ENCODE data around the gene PLXNC1. TPM values are rescaled to one million over a fixed set of nuclear protein-coding genes. Genes with fewer than 3 reads are reported as not detected.

Gene PLXNC1
- total RNA-seq, 2 donors from 2014 or later = 14.7 to 20.6 TPM

GRCh38 chr12:94172031-94172430 is 23.7 kb downstream of the PLXNC1 start:
- no peak for DNase-seq (ENCODE audit: low spot score)
- peaks cover 0 to 3% of the 10 kb centered on the region in 2 donors for H3K27me3 Mint-ChIP-seq
- ATAC-seq = no peak
- no peak overlapping the region for H3K4me3 Mint-ChIP-seq
- H3K36me3 Mint-ChIP-seq = peaks cover 8% of the 10 kb centered on the region
- no peaks in the 10 kb centered on the region for H3K9me3 Mint-ChIP-seq
- H3K4me1 Mint-ChIP-seq (ENCODE audit: low read depth in 2 of 2) = peaks cover 45 to 47% of the 10 kb centered on the region in 2 donors
- H3K27ac Mint-ChIP-seq = no peak overlapping the region

GRCh38 chr12:94172973-94173372 is 24.6 kb downstream of the PLXNC1 start:
- Mint-ChIP-seq H3K4me3 (no peak overlapping the region), H3K4me1 (ENCODE audit: low read depth in 2 of 2) (peaks cover 47 to 49% of the 10 kb centered on the region in 2 donors), H3K9me3 (peaks cover 1% of the 10 kb centered on the region), H3K27me3 (peaks cover 0 to 3% of the 10 kb centered on the region in 2 donors), H3K36me3 (peaks cover 18% of the 10 kb centered on the region), H3K27ac (peak overlapping the region in 1 of 2 donors; percentile 90)
- DNase-seq (ENCODE audit: low spot score) (no peak), ATAC-seq (no peak)

GRCh38 chr12:94173660-94174265 is 25.4 kb downstream of the PLXNC1 start:
- H3K9me3 Mint-ChIP-seq = peaks cover 6% of the 10 kb centered on the region
- peaks cover 24% of the 10 kb centered on the region for H3K36me3 Mint-ChIP-seq
- DNase-seq (ENCODE audit: low spot score) (no peak), ATAC-seq (peak; percentile 34 to 59)
- H3K4me1 Mint-ChIP-seq (ENCODE audit: low read depth in 2 of 2) = peaks cover 41 to 49% of the 10 kb centered on the region in 2 donors
- H3K4me3 Mint-ChIP-seq = peak overlapping the region; percentile 33
- peak overlapping the region; percentile 74 to 90 for H3K27ac Mint-ChIP-seq
- H3K27me3 Mint-ChIP-seq = peaks cover 0 to 3% of the 10 kb centered on the region in 2 donors

DNA sequence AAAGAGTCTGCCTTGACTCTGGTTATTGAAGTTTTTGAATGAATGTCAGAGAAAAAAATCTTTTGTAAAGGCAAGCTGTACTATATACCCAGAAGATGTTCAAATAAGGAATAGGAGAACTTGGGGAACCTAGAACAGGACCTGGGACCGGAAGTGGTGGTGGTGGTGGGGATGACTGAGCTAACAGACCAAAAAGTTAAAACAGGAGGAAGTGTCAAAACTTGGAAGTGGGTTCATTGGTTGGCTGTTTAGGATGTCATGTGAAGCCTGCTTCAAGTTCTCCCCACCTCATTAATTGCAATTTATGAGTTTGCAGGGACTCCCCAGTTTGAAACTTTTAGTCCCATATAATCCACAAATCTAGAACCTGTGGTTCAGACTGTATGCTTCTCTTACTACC is 26.2 kb downstream of the PLXNC1 start:
- DNase-seq (ENCODE audit: low spot score) (no peak), ATAC-seq (peak; percentile 55 to 80)
- peaks cover 41 to 49% of the 10 kb centered on the region in 2 donors for H3K4me1 Mint-ChIP-seq (ENCODE audit: low read depth in 2 of 2)
- peak overlapping the region; percentile 74 to 90 for H3K27ac Mint-ChIP-seq
- peak overlapping the region; percentile 33 for H3K4me3 Mint-ChIP-seq
- H3K27me3 Mint-ChIP-seq = peaks cover 0 to 3% of the 10 kb centered on the region in 2 donors
- H3K9me3 Mint-ChIP-seq = peaks cover 6% of the 10 kb centered on the region
- H3K36me3 Mint-ChIP-seq = peaks cover 24% of the 10 kb centered on the region

- DNase-seq (ENCODE audit: low spot score) = no peak
- H3K4me1 Mint-ChIP-seq (ENCODE audit: low read depth in 2 of 2) = peaks cover 48 to 52% of the 10 kb centered on the region in 2 donors
Measured at GRCh38 chr12:94175763-94176668, 27.6 kb downstream of the PLXNC1 start.

DNA sequence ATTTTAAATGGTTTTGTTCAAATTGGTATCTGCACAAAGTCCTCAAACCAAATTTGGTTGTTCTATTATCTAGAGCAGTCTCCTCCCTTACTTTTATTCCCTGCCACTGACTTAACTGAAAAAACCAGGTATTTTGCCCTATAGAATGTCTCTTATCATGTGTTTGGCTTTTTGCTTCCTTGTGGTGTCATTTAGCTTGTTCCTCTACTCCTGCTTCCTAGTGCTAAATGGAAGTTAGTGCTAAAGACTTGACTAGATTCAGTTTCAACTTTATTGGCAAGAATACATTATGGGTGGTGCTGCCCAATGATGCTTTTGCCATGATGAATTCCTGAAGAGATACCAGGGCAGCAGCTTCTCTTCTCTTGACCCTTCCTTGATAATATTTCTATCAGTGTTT is 29.7 kb downstream of the PLXNC1 start:
- no peak for ATAC-seq
- H3K27me3 Mint-ChIP-seq = no peaks in the 10 kb centered on the region
- peak overlapping the region in 1 of 2 donors; percentile 56 for H3K27ac Mint-ChIP-seq
- H3K4me1 Mint-ChIP-seq (ENCODE audit: low read depth in 2 of 2) = peaks cover 45 to 50% of the 10 kb centered on the region in 2 donors
- peaks cover 22% of the 10 kb centered on the region for H3K36me3 Mint-ChIP-seq
- peaks cover 6% of the 10 kb centered on the region for H3K9me3 Mint-ChIP-seq
- H3K4me3 Mint-ChIP-seq = no peak overlapping the region
- no peak for DNase-seq (ENCODE audit: low spot score)

More at GRCh38 chr12:94175763-94176668, 27.6 kb downstream of the PLXNC1 start:
- Mint-ChIP-seq H3K27me3 (no peaks in the 10 kb centered on the region), H3K4me3 (peak overlapping the region; percentile 33), H3K9me3 (peaks cover 6% of the 10 kb centered on the region), H3K36me3 (peaks cover 22% of the 10 kb centered on the region), H3K27ac (peak overlapping the region; percentile 74 to 90)
- peak; percentile 39 to 66 for ATAC-seq

DNA sequence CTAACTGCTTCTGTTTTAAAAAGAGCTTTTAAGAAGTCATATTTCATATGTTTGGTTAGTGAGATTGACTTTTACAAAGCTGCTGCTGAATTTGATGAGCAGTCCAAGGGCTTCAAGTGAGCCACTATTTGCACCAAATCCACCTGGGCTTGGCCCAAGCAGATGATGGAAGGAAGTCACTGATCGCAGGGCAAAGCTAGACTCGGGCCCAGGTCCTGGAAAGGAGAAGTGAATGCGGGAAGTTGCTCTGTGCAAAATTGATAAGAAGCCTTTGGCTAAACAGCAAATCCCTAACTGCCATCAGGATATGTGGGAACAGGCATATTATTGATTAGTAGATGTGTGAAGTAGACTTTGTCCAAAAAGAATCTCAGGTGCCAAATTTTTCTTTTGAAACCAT is 30.5 kb downstream of the PLXNC1 start:
- H3K36me3 Mint-ChIP-seq = peaks cover 22% of the 10 kb centered on the region
- peaks cover 6% of the 10 kb centered on the region for H3K9me3 Mint-ChIP-seq
- no peak overlapping the region for H3K27ac Mint-ChIP-seq
- ATAC-seq = no peak
- peaks cover 41 to 43% of the 10 kb centered on the region in 2 donors for H3K4me1 Mint-ChIP-seq (ENCODE audit: low read depth in 2 of 2)
- no peak for DNase-seq (ENCODE audit: low spot score)
- no peak overlapping the region for H3K4me3 Mint-ChIP-seq
- no peaks in the 10 kb centered on the region for H3K27me3 Mint-ChIP-seq

DNA sequence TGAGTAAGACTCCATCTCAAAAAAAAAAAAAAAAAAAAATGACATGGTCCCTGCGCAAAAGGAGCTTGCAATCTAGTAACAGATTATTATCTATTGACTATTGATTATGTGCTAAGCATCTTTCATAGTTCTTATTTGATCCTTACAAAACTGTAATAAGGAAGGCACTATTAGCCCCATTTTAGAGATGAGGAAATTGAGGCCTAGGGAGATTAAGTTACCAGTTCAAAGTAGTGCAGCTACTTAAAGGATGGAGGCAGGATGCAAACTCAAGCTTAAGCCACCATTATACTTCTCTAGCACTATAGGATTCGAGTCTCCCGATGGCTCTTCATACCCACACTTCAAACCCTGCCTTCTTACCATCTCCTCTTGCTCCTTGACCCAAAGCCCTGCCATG is 31.3 kb downstream of the PLXNC1 start:
- peaks cover 33 to 35% of the 10 kb centered on the region in 2 donors for H3K4me1 Mint-ChIP-seq (ENCODE audit: low read depth in 2 of 2)
- ATAC-seq = no peak
- no peak for DNase-seq (ENCODE audit: low spot score)
- peaks cover 6% of the 10 kb centered on the region for H3K9me3 Mint-ChIP-seq
- H3K27ac Mint-ChIP-seq = peak overlapping the region; percentile 72 to 82
- peaks cover 22% of the 10 kb centered on the region for H3K36me3 Mint-ChIP-seq
- no peak overlapping the region for H3K4me3 Mint-ChIP-seq
- H3K27me3 Mint-ChIP-seq = no peaks in the 10 kb centered on the region

GRCh38 chr12:94180558-94181296 is 32.4 kb downstream of the PLXNC1 start:
- Mint-ChIP-seq H3K4me3 (peak overlapping the region; percentile 70), H3K27me3 (no peaks in the 10 kb centered on the region), H3K36me3 (peaks cover 22% of the 10 kb centered on the region), H3K4me1 (ENCODE audit: low read depth in 2 of 2) (peaks cover 24 to 25% of the 10 kb centered on the region in 2 donors), H3K27ac (peak overlapping the region; percentile 72 to 82), H3K9me3 (peaks cover 6% of the 10 kb centered on the region)
- peak; percentile 79 for DNase-seq (ENCODE audit: low spot score)
- peak; percentile 87 to 92 for ATAC-seq

DNA sequence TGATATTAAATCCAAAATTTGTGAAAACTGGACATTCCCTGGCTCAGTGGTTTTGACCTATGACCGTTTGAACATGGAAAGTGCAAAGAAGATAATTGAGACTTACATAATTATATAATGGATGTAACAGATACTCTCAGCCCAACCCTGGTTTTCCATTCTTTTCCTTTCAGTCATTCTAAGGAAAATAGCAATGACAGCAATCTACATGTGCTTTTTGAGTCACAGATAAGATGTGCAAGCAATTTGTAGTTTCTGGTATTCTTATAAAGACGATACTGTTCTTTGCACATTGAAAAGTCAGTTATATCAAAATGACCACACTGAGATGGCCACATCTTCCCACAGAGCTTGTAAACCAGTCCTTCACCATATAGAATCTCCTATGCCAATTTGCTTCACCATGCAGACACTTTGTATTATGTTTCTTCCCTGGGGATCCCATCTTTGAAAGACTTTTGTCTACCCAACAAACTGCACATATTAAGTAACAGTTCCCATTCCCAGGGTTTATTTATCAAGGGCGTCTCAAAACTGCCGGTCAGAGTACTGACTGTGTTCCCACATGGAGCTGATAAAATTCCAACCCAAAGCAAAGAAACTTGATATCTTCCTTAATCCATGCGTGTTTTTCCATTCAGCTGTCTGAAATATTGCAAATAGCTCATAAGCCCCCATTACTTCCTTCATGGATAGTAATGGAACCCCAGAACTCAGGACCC is 34.8 kb downstream of the PLXNC1 start:
- no peak overlapping the region for H3K4me3 Mint-ChIP-seq
- H3K4me1 Mint-ChIP-seq (ENCODE audit: low read depth in 2 of 2) = peaks cover 14 to 17% of the 10 kb centered on the region in 2 donors
- DNase-seq (ENCODE audit: low spot score) = no peak
- no peaks in the 10 kb centered on the region for H3K27me3 Mint-ChIP-seq
- peaks cover 10% of the 10 kb centered on the region for H3K36me3 Mint-ChIP-seq
- no peak for ATAC-seq
- H3K9me3 Mint-ChIP-seq = peaks cover 4% of the 10 kb centered on the region
- peak overlapping the region in 1 of 2 donors; percentile 54 for H3K27ac Mint-ChIP-seq

DNA sequence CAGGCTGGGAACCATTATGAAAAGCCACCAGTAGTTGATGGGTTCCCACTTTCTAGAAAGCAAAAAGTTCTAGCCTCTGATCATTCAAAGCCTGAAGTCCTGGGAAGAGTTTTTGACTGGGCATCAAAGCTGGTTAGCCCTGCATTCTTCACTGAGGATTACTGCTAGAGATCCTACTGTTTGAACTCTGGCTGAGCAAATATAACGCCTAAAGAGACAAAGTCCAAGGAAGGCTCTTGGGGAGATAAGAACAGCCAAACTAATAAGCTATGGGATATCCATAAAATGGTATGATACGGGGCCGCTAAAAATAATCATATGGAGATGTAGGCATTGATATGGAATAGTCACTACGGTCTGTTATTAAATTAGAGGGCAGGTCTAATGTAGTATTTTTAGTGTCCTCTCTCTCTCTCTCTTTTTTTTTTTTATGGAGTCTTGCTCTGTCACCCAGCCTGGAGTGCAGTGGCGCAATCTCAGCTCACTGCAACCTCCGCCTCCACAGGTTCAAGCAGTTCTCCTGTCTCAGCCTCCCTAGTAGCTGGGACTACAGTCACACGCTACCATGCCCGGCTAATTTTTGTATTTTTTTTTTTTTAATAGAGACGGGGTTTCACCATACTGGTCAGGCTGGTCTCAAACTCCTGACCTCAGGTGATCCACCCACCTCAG is 35.5 kb downstream of the PLXNC1 start:
- ATAC-seq (no peak), DNase-seq (ENCODE audit: low spot score) (no peak)
- H3K27me3 Mint-ChIP-seq = no peaks in the 10 kb centered on the region
- peak overlapping the region in 1 of 2 donors; percentile 54 for H3K27ac Mint-ChIP-seq
- no peak overlapping the region for H3K4me3 Mint-ChIP-seq
- H3K4me1 Mint-ChIP-seq (ENCODE audit: low read depth in 2 of 2) = peaks cover 14 to 17% of the 10 kb centered on the region in 2 donors
- H3K9me3 Mint-ChIP-seq = no peaks in the 10 kb centered on the region
- peaks cover 5% of the 10 kb centered on the region for H3K36me3 Mint-ChIP-seq

DNA sequence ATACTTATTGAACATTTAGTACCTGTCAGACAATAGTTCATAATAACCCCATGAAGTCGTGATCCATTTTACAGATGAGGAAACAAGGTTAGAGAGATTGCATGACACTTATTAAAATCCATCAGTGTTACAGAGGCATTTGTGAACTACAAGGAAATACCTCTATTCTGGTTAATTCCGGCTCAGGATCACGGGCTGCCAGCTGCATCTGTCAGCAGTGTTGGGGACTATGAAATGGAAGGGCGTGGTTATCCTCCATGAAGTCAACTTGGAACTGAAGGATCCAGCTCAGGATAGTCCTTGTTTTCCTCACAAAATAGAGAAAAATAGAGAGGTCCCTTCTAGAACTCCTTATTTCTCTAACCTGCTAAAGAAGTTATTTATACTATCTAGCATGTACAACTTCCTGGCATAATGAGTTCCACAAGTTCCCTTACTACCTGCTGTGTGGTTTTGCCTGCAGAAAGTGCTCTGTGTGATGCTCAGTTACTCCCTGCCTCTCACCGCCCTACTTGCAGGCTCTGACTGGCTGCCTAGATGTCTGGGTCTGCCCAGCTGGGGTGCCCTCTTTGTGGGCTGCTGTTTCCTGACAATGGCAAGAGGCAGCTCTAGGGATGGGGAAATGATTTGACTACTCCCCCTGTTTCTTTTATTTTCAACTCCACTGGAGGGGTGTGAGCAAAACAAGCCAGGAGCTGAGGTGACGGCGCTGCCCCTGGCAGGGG is 36.8 kb downstream of the PLXNC1 start:
- Mint-ChIP-seq H3K4me3 (no peak overlapping the region), H3K4me1 (ENCODE audit: low read depth in 2 of 2) (peaks cover 10 to 13% of the 10 kb centered on the region in 2 donors), H3K27me3 (no peaks in the 10 kb centered on the region), H3K9me3 (no peaks in the 10 kb centered on the region), H3K36me3 (peaks cover 2% of the 10 kb centered on the region), H3K27ac (no peak overlapping the region)
- ATAC-seq = no peak
- no peak for DNase-seq (ENCODE audit: low spot score)

Measured in natural killer cell treated with Interleukin-12 subunit alpha and Interleukin-12 subunit beta and Interleukin-15 and Interleukin-18, amount 100 ng/mL, for 72 hours (primary cell).